GM21786 (cell line): ENCODE measurements around the gene PCDHA6.
"Not testable (repeated sequence)": the region's sequence is repeated elsewhere in the genome, so short reads cannot be mapped to it uniquely, and the experiment has no call there.

Experiments
- ATAC-seq: cut with Tn5 transposase; IDR thresholded peaks from one replicate; pipeline ENCODE4 v1.9.1; 2021; ENCODE audit not compliant: unreplicated experiment

The PCDHA6 gene

GRCh38 chr5:140821375-140822280, 6.1 kb upstream of the PCDHA6 start, which contains the start of gene PCDHA5:
Gene PCDHA5 (plus strand): TSS chr5:140821613.
- no peak for ATAC-seq

GRCh38 chr5:140822281-140822629, 5.5 kb upstream of the PCDHA6 start:
- ATAC-seq, result no peak

- ATAC-seq, result not testable (repeated sequence)
These were observed 4.8 kb upstream of the PCDHA6 start for GRCh38 chr5:140822969-140823368.

GRCh38 chr5:140823475-140823874, 4.3 kb upstream of the PCDHA6 start:
- no peak for ATAC-seq

- no peak for ATAC-seq
These were observed 590 bp downstream of the PCDHA6 start for GRCh38 chr5:140828362-140828737.

- ATAC-seq, result not testable (repeated sequence)
These were observed 2.0 kb downstream of the PCDHA6 start for GRCh38 chr5:140829511-140830501.

GRCh38 chr5:140833993-140834392, 6.2 kb downstream of the PCDHA6 start, which contains the start of gene PCDHA7:
Gene PCDHA7 (plus strand): TSS chr5:140834269. CDS start chr5:140834384, 115 bp downstream.
- ATAC-seq, result no peak

GRCh38 chr5:140834439-140835008, 6.8 kb downstream of the PCDHA6 start:
- not testable (repeated sequence) for ATAC-seq

GRCh38 chr5:140835622-140836510, 8.1 kb downstream of the PCDHA6 start:
- ATAC-seq, result no peak

GRCh38 chr5:140840978-140841962, 13.5 kb downstream of the PCDHA6 start, which contains the start of gene PCDHA8:
Gene PCDHA8 (plus strand): TSS chr5:140841187. CDS start chr5:140841322, 135 bp downstream.
- no peak for ATAC-seq

GRCh38 chr5:140842798-140843733, 15.3 kb downstream of the PCDHA6 start:
- no peak for ATAC-seq

- not testable (repeated sequence) for ATAC-seq
These were observed 20.7 kb downstream of the PCDHA6 start, which contains the start of gene PCDHA9 for GRCh38 chr5:140848139-140849102. Gene PCDHA9 (plus strand): TSS chr5:140848382. CDS start chr5:140848496, 114 bp downstream.

- ATAC-seq, result not testable (repeated sequence)
These were observed 22.3 kb downstream of the PCDHA6 start for GRCh38 chr5:140849831-140850634.

GRCh38 chr5:140855772-140856674, 28.3 kb downstream of the PCDHA6 start, which contains the start of gene PCDHA10:
Gene PCDHA10 (plus strand): TSS chr5:140855897. CDS start chr5:140856049, 152 bp downstream.
- ATAC-seq, result no peak
